ENCODE data around the gene SERPINE3.

The SERPINE3 gene

DNA sequence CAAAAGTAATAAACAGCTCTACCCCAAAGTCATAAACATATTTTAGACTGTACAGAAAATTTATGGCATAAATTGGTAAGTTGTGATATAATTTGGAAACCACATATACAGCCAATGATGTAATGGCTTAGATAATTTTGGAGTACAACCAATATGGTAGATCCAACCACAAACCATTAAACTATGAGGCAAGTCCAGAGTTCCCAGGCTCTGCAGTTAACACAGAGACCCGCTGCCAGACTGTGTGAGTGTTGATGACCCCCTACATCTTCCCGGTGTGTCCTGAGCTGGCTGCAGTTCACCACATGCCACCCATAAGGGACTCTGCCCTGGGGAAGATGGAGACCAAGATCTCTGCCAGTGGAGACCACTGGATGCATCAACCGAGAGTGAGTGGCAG, 9.9 kb upstream of the SERPINE3 start:
- DNase-seq (ENCODE audit: low read depth in 1 of 2, low spot score in 1 of 2), result no peak
- TF ChIP-seq SPI1 (IDR thresholded peaks at IDR 0.05; ENCODE audit: borderline replicate concordance, low read depth) (no peak), POLR2AphosphoS5 (IDR thresholded peaks at IDR 0.05; ENCODE audit: low read depth) (no peak), GABPA (IDR thresholded peaks at IDR 0.05; ENCODE audit: low read depth) (no peak)
- TF ChIP-seq, protein P1, sequence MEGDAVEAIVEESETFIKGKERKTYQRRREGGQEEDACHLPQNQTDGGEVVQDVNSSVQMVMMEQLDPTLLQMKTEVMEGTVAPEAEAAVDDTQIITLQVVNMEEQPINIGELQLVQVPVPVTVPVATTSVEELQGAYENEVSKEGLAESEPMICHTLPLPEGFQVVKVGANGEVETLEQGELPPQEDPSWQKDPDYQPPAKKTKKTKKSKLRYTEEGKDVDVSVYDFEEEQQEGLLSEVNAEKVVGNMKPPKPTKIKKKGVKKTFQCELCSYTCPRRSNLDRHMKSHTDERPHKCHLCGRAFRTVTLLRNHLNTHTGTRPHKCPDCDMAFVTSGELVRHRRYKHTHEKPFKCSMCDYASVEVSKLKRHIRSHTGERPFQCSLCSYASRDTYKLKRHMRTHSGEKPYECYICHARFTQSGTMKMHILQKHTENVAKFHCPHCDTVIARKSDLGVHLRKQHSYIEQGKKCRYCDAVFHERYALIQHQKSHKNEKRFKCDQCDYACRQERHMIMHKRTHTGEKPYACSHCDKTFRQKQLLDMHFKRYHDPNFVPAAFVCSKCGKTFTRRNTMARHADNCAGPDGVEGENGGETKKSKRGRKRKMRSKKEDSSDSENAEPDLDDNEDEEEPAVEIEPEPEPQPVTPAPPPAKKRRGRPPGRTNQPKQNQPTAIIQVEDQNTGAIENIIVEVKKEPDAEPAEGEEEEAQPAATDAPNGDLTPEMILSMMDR (IDR thresholded peaks at IDR 0.05; ENCODE audit: insufficient read depth, low read length), result no peak
- TF ChIP-seq, protein P2, sequence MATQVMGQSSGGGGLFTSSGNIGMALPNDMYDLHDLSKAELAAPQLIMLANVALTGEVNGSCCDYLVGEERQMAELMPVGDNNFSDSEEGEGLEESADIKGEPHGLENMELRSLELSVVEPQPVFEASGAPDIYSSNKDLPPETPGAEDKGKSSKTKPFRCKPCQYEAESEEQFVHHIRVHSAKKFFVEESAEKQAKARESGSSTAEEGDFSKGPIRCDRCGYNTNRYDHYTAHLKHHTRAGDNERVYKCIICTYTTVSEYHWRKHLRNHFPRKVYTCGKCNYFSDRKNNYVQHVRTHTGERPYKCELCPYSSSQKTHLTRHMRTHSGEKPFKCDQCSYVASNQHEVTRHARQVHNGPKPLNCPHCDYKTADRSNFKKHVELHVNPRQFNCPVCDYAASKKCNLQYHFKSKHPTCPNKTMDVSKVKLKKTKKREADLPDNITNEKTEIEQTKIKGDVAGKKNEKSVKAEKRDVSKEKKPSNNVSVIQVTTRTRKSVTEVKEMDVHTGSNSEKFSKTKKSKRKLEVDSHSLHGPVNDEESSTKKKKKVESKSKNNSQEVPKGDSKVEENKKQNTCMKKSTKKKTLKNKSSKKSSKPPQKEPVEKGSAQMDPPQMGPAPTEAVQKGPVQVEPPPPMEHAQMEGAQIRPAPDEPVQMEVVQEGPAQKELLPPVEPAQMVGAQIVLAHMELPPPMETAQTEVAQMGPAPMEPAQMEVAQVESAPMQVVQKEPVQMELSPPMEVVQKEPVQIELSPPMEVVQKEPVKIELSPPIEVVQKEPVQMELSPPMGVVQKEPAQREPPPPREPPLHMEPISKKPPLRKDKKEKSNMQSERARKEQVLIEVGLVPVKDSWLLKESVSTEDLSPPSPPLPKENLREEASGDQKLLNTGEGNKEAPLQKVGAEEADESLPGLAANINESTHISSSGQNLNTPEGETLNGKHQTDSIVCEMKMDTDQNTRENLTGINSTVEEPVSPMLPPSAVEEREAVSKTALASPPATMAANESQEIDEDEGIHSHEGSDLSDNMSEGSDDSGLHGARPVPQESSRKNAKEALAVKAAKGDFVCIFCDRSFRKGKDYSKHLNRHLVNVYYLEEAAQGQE (IDR thresholded peaks at IDR 0.05; ENCODE audit: insufficient replicate concordance, low read depth), result no peak
- Histone ChIP-seq H3K27me3 (ENCODE audit: insufficient read depth, poor library complexity, severe bottlenecking) (no peaks in the 10 kb centered on the region), H3K4me3 (replicated peaks; ENCODE audit: insufficient read depth, low read length) (no peak overlapping the region), H3K27ac (replicated peaks) (no peak overlapping the region)

DNA sequence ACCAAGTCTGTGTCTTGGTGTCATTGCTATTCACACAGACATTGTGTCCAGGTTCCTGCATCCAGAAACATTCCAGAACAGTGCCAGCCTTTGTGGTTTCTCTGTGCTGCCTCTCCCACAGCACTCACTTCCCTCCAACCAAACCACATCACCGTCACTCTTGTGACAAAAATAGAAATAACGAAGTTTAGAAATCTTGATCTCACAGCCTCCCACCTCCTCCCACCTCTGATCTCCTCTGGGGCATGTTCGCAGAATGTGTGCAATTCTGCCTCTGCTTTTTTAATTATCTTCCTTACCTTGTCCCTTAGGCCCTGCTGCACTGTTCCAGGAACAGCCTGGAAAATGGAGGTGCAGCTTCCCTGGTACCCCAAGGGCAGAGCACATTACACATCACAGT, 8.7 kb upstream of the SERPINE3 start:
- TF ChIP-seq POLR2AphosphoS5 (IDR thresholded peaks at IDR 0.05; ENCODE audit: low read depth) (peak; percentile 83), GABPA (IDR thresholded peaks at IDR 0.05; ENCODE audit: low read depth) (no peak), SPI1 (IDR thresholded peaks at IDR 0.05; ENCODE audit: borderline replicate concordance, low read depth) (peak; percentile 82)
- TF ChIP-seq, protein P2 (IDR thresholded peaks at IDR 0.05; ENCODE audit: insufficient replicate concordance, low read depth), result no peak
- TF ChIP-seq, protein P1 (IDR thresholded peaks at IDR 0.05; ENCODE audit: insufficient read depth, low read length), result no peak
- DNase-seq (ENCODE audit: low read depth in 1 of 2, low spot score in 1 of 2), result peak; percentile 12 to 75
- no peak overlapping the region for H3K27ac ChIP-seq (replicated peaks)
- no peak overlapping the region for H3K4me3 ChIP-seq (replicated peaks; ENCODE audit: insufficient read depth, low read length)
- H3K27me3 ChIP-seq (ENCODE audit: insufficient read depth, poor library complexity, severe bottlenecking), result no peaks in the 10 kb centered on the region

DNA sequence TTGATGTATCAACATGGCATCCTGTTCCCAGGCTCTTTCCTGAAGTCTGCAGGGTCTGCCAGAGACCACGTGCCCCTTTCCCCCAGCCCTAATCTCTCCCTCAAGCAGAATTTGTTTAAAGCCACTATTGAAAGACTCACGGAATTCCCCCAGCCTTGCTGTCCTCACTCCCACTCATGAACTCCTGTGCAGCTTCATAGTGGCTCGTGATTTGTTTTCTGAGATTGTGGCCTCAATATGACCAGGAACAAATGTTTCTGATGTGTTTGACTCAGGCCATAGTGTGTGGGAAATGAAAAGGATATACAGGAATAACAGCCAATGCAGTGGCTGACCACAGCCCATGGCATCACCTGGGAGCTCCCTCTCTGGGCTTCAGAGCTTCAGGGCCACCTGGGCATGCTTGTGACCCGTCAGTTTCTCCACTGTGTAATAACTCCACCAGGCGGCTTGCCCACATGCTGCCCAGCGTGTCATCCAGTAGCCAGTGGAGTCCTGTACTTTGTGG, 8.1 kb upstream of the SERPINE3 start:
- DNase-seq (ENCODE audit: low read depth in 1 of 2, low spot score in 1 of 2), result no peak
- Histone ChIP-seq H3K27ac (replicated peaks) (no peak overlapping the region), H3K4me3 (replicated peaks; ENCODE audit: insufficient read depth, low read length) (no peak overlapping the region), H3K27me3 (ENCODE audit: insufficient read depth, poor library complexity, severe bottlenecking) (no peaks in the 10 kb centered on the region)
- TF ChIP-seq, protein P2 (IDR thresholded peaks at IDR 0.05; ENCODE audit: insufficient replicate concordance, low read depth), result no peak
- TF ChIP-seq SPI1 (IDR thresholded peaks at IDR 0.05; ENCODE audit: borderline replicate concordance, low read depth) (no peak), GABPA (IDR thresholded peaks at IDR 0.05; ENCODE audit: low read depth) (no peak), POLR2AphosphoS5 (IDR thresholded peaks at IDR 0.05; ENCODE audit: low read depth) (no peak)
- TF ChIP-seq, protein P1 (IDR thresholded peaks at IDR 0.05; ENCODE audit: insufficient read depth, low read length), result no peak

Data from HL-60 (cell line).